Astrocyte (in vitro differentiated cells and primary cell): ENCODE results near the gene GRB2. TPM values are rescaled to one million over a fixed set of nuclear protein-coding genes. Genes with fewer than 3 reads are reported as not detected.

Experiments used
- DNase-seq: peaks from one replicate; pipeline ENCODE4 v3.0.0-alpha.2; 2010; ENCODE audit warnings: low read depth
- FAIRE-seq: peaks from 2 replicates; lab custom pipeline; 2011; peaks lifted over from hg19 to GRCh38; lab: Jason Lieb, UNC
- H2AFZ ChIP-seq: 2 replicates; pipeline ENCODE4 v1.6.0; 2012; ENCODE audit warnings: low read depth, low read length, inconsistent platforms
- H3K27ac ChIP-seq: 2 replicates; pipeline ENCODE4 v1.5.1; 2011; ENCODE audit warnings: low read depth, low read length, inconsistent platforms
- H3K27me3 ChIP-seq: 2 replicates; pipeline ENCODE4 v1.6.0; 2011; ENCODE audit warnings: low read length, inconsistent platforms; ENCODE audit not compliant: insufficient read depth
- H3K36me3 ChIP-seq: 2 replicates; pipeline ENCODE4 v1.5.1; 2011; ENCODE audit warnings: low read length, inconsistent platforms; ENCODE audit not compliant: insufficient read depth
- H3K4me1 ChIP-seq: 2 replicates; pipeline ENCODE4 v1.5.1; 2011; ENCODE audit warnings: low read length, inconsistent platforms; ENCODE audit not compliant: insufficient read depth
- H3K4me2 ChIP-seq: 2 replicates; pipeline ENCODE4 v1.6.0; 2012; ENCODE audit warnings: low read length, inconsistent platforms
- H3K4me3 ChIP-seq: 2 replicates; pipeline ENCODE4 v1.5.1; 2011; ENCODE audit warnings: low read depth, mild to moderate bottlenecking, low read length, inconsistent platforms; ENCODE audit not compliant: insufficient read depth
- H3K79me2 ChIP-seq: 2 replicates; pipeline ENCODE4 v1.6.0; 2012; ENCODE audit warnings: mild to moderate bottlenecking, low read length, inconsistent platforms; ENCODE audit not compliant: insufficient read depth
- H3K9ac ChIP-seq: 2 replicates; pipeline ENCODE4 v1.6.0; 2012; ENCODE audit warnings: mild to moderate bottlenecking, low read length, inconsistent platforms
- H3K9me3 ChIP-seq: 2 replicates; pipeline ENCODE4 v1.5.1; 2012; ENCODE audit warnings: low read depth, mild to moderate bottlenecking, low read length, inconsistent platforms; ENCODE audit not compliant: insufficient read depth
- H4K20me1 ChIP-seq: 2 replicates; pipeline ENCODE4 v1.6.0; 2012; ENCODE audit warnings: low read length, inconsistent platforms; ENCODE audit not compliant: insufficient read depth
- H3K27ac Mint-ChIP-seq: one replicate; pipeline ENCODE4 v1.8.0; 2021; ENCODE audit warnings: mild to moderate bottlenecking, mixed read lengths; ENCODE audit not compliant: unreplicated experiment
- H3K27me3 Mint-ChIP-seq: one replicate; pipeline ENCODE4 v1.8.0; 2021; ENCODE audit warnings: low read depth, mixed read lengths; ENCODE audit not compliant: unreplicated experiment
- H3K36me3 Mint-ChIP-seq: one replicate; pipeline ENCODE4 v1.8.0; 2021; ENCODE audit warnings: low read depth, mixed read lengths; ENCODE audit not compliant: unreplicated experiment
- H3K4me1 Mint-ChIP-seq: one replicate; pipeline ENCODE4 v1.8.0; 2021; ENCODE audit warnings: low read depth, mixed read lengths; ENCODE audit not compliant: unreplicated experiment
- H3K4me3 Mint-ChIP-seq: one replicate; pipeline ENCODE4 v1.8.0; 2021; ENCODE audit warnings: mild to moderate bottlenecking, moderate library complexity, mixed read lengths; ENCODE audit not compliant: unreplicated experiment
- H3K9me3 Mint-ChIP-seq: one replicate; pipeline ENCODE4 v1.8.0; 2021; ENCODE audit warnings: mild to moderate bottlenecking, mixed read lengths; ENCODE audit not compliant: unreplicated experiment
- CTCF ChIP-seq: IDR thresholded peaks from 2 replicates; pipeline ENCODE4 v1.5.1; 2011; ENCODE audit warnings: low read depth, mild to moderate bottlenecking, inconsistent platforms, low read length, moderate library complexity; ENCODE audit not compliant: insufficient read depth
- EZH2 ChIP-seq: IDR thresholded peaks from 2 replicates; pipeline ENCODE4 v1.6.1; 2012; ENCODE audit warnings: mild to moderate bottlenecking, low read length, inconsistent platforms; ENCODE audit not compliant: insufficient read depth
- total RNA-seq: library from RNA; stranded (reverse); gene quantifications from 2 replicates; pipeline ENCODE4 v1.2.1, GENCODE V29; 2021

Gene GRB2
- total RNA-seq, 1 donor from 2014 or later, result 168 TPM

DNA sequence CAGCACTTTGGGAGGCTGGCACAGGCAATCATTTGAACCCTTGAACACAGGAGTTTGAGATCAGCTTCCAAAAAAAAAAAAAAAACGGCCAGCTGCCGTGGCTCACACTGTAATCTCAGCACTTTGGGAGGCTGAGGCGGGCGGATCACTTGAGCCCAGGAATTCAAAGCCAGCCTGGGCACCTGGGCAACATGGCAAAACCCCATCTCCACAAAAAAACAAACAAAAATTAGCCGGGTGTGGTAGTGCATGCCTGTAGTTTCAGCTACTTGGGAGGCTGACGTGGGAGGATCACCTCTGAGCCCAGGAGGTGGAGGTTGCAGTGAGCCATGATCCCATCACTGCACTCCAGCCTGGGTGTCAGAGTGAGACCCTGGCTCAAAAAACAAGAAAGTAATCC, 39.0 kb downstream of the GRB2 start:
- no peaks in the 10 kb centered on the region for H3K9me3 Mint-ChIP-seq
- H3K4me3 Mint-ChIP-seq, result no peak overlapping the region
- FAIRE-seq, result no peak
- Histone ChIP-seq H3K27me3 (no peaks in the 10 kb centered on the region), H3K4me3 (no peak overlapping the region), H2AFZ (no peak overlapping the region), H3K4me2 (no peak overlapping the region), H4K20me1 (peaks cover 100% of the 10 kb centered on the region), H3K9ac (no peak overlapping the region), H3K27ac (no peak overlapping the region), H3K79me2 (peaks cover 97% of the 10 kb centered on the region), H3K36me3 (no peaks in the 10 kb centered on the region), H3K9me3 (no peaks in the 10 kb centered on the region), H3K4me1 (peaks cover 35% of the 10 kb centered on the region)
- H3K27ac Mint-ChIP-seq, result no peak overlapping the region
- TF ChIP-seq EZH2, result no peak
- TF ChIP-seq CTCF, result no peak
- H3K4me1 Mint-ChIP-seq, result peaks cover 58% of the 10 kb centered on the region
- H3K36me3 Mint-ChIP-seq, result peaks cover 4% of the 10 kb centered on the region
- no peak for DNase-seq
- no peaks in the 10 kb centered on the region for H3K27me3 Mint-ChIP-seq

- H4K20me1 ChIP-seq, result peaks cover 100% of the 10 kb centered on the region
- H3K27me3 Mint-ChIP-seq, result no peaks in the 10 kb centered on the region
- DNase-seq (no peak), FAIRE-seq (no peak)
- peak overlapping the region; percentile 71 for H3K4me2 ChIP-seq
- no peaks in the 10 kb centered on the region for H3K36me3 ChIP-seq
- TF ChIP-seq CTCF (no peak), EZH2 (no peak)
- no peak overlapping the region for H2AFZ ChIP-seq
- H3K4me3 Mint-ChIP-seq, result no peak overlapping the region
- H3K4me1 Mint-ChIP-seq, result peaks cover 62% of the 10 kb centered on the region
- H3K27ac Mint-ChIP-seq, result no peak overlapping the region
- no peak overlapping the region for H3K27ac ChIP-seq
- H3K4me3 ChIP-seq, result no peak overlapping the region
- no peaks in the 10 kb centered on the region for H3K9me3 Mint-ChIP-seq
- no peaks in the 10 kb centered on the region for H3K36me3 Mint-ChIP-seq
- no peaks in the 10 kb centered on the region for H3K27me3 ChIP-seq
- H3K79me2 ChIP-seq, result peaks cover 98% of the 10 kb centered on the region
- peaks cover 35% of the 10 kb centered on the region for H3K4me1 ChIP-seq
- no peak overlapping the region for H3K9ac ChIP-seq
- no peaks in the 10 kb centered on the region for H3K9me3 ChIP-seq
These were observed 39.6 kb downstream of the GRB2 start for GRCh38 chr17:75365931-75366275.

DNA sequence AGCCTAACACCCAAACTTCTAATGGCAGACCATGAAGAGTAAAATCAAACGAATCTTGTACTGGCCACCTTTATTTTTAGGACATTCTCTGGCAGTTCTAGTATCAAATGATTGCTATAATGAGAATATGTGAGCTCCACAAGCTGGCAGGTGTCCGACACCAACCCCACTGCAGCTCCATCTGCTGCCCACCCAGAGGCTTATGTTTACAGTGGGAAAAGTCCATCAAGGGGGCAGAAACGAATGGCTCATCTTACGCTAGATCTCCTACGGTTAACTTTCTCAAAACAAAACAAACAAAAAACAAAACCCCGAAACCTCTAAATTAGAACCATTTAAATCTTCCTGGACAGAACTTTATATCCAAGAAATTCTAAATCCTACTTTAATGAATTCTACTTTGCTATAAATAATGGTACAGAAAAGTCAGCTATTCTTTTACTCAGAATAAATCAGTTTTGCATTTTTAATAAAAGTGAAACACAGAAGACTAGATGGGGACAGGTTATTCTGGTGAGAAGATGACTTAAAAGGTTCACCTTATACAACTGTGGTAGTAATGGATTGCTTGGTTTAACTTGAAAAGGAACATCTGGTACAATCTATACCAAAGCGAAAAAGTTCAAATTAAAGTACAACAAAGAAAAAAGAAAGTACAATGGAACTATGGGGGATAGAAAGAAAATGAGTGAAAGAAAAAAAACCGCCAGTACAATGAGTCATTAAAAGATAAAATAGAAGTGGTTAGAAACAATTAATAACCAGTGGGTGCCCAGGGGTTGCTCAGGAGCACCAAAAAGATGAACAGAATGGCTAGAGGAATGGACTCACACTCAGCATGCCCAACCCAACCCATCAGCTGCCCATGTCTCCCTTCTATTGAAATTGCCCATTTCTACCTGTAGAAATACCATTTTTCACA, 40.2 kb downstream of the GRB2 start:
- H3K27me3 Mint-ChIP-seq, result no peaks in the 10 kb centered on the region
- no peaks in the 10 kb centered on the region for H3K27me3 ChIP-seq
- no peak overlapping the region for H3K9ac ChIP-seq
- peak overlapping the region; percentile 71 for H3K4me2 ChIP-seq
- FAIRE-seq (no peak), DNase-seq (peak; percentile 55)
- H3K36me3 Mint-ChIP-seq, result no peaks in the 10 kb centered on the region
- H3K4me3 ChIP-seq, result no peak overlapping the region
- H3K4me1 ChIP-seq, result peaks cover 35% of the 10 kb centered on the region
- H3K4me3 Mint-ChIP-seq, result peak overlapping the region; percentile 41
- peaks cover 68% of the 10 kb centered on the region for H3K4me1 Mint-ChIP-seq
- H3K36me3 ChIP-seq, result no peaks in the 10 kb centered on the region
- H2AFZ ChIP-seq, result no peak overlapping the region
- H3K9me3 Mint-ChIP-seq, result no peaks in the 10 kb centered on the region
- TF ChIP-seq EZH2, result no peak
- TF ChIP-seq CTCF, result no peak
- H3K79me2 ChIP-seq, result peaks cover 98% of the 10 kb centered on the region
- H4K20me1 ChIP-seq, result peaks cover 100% of the 10 kb centered on the region
- H3K9me3 ChIP-seq, result no peaks in the 10 kb centered on the region
- no peak overlapping the region for H3K27ac Mint-ChIP-seq
- H3K27ac ChIP-seq, result no peak overlapping the region
